Esophagus muscularis mucosa (tissue), 3 donors: ENCODE measurements around the gene STAMBPL1.

Experiments
- POLR2AphosphoS5 ChIP-seq, 2 donors: sonication (generic); formaldehyde crosslinking; IDR thresholded peaks; one replicate each; pipeline ENCODE4 v1.6.1; 2017; ENCODE audit warnings: antibody characterized with exemption in 2 of 2
- TF ChIP-seq, protein P1 (sequence below), 3 experiments: fragments of 200-600 bp in 2 of 3; fragments of 450-650 bp in 1 of 3; sonication (generic) in 2 of 3; IDR thresholded peaks; one replicate each; pipeline ENCODE4 v1.5.1; 2017 to 2019; ENCODE audit warnings: antibody characterized with exemption in 3 of 3, mild to moderate bottlenecking in 2 of 3, moderate library complexity in 1 of 3

- TF ChIP-seq, protein P1, sequence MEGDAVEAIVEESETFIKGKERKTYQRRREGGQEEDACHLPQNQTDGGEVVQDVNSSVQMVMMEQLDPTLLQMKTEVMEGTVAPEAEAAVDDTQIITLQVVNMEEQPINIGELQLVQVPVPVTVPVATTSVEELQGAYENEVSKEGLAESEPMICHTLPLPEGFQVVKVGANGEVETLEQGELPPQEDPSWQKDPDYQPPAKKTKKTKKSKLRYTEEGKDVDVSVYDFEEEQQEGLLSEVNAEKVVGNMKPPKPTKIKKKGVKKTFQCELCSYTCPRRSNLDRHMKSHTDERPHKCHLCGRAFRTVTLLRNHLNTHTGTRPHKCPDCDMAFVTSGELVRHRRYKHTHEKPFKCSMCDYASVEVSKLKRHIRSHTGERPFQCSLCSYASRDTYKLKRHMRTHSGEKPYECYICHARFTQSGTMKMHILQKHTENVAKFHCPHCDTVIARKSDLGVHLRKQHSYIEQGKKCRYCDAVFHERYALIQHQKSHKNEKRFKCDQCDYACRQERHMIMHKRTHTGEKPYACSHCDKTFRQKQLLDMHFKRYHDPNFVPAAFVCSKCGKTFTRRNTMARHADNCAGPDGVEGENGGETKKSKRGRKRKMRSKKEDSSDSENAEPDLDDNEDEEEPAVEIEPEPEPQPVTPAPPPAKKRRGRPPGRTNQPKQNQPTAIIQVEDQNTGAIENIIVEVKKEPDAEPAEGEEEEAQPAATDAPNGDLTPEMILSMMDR (IDR thresholded peaks at IDR 0.05): no peak
- no peak for TF ChIP-seq POLR2AphosphoS5 (IDR thresholded peaks at IDR 0.05)
Measured at GRCh38 chr10:88879534-88880281, at the start of gene STAMBPL1.
